K562 (cell line): ENCODE measurements around the gene THOC5. TPM values are rescaled to one million over a fixed set of nuclear protein-coding genes. Genes with fewer than 3 reads are reported as not detected.

Source experiments
- ADNP ChIP-seq: fragments of 200-800 bp; sonication (Bioruptor generic); IDR thresholded peaks from 2 replicates; pipeline ENCODE4 v1.6.1; 2016; ENCODE audit warnings: missing genetic modification characterization, missing compliant biosample characterization
- CBX5 ChIP-seq: IDR thresholded peaks from 2 replicates; pipeline ENCODE4 v1.6.1; 2014; ENCODE audit warnings: low read depth, borderline replicate concordance
- CREB5 ChIP-seq: fragments of 250-450 bp; sonication (Bioruptor Pico); IDR thresholded peaks from 2 replicates; pipeline ENCODE4 v1.5.0; 2020; ENCODE audit warnings: mild to moderate bottlenecking
- CREBBP ChIP-seq: IDR thresholded peaks from one replicate; pipeline ENCODE4 v1.6.1; 2012; ENCODE audit warnings: low read depth, mild to moderate bottlenecking, control low read depth, inconsistent platforms, low read length
- NFE2 ChIP-seq: IDR thresholded peaks from 2 replicates; pipeline ENCODE4 v1.6.1; 2014; ENCODE audit warnings: antibody characterized with exemption, low read depth
- SMARCA4 ChIP-seq: fragments of 450-650 bp; IDR thresholded peaks from 2 replicates; pipeline ENCODE4 v1.6.1; 2016
- SRSF9 ChIP-seq: fragments of 200-400 bp; formaldehyde crosslinking; IDR thresholded peaks from 2 replicates; pipeline ENCODE4 v1.6.1; 2017; ENCODE audit warnings: low read depth, low read length, borderline replicate concordance
- STAT6 ChIP-seq: sonication (generic); formaldehyde crosslinking; IDR thresholded peaks from 2 replicates; pipeline ENCODE4 v1.8.1; 2023; ENCODE audit warnings: mild to moderate bottlenecking, missing genetic modification reagents
- TAF15 ChIP-seq: fragments of 200-400 bp; formaldehyde crosslinking; IDR thresholded peaks from 2 replicates; pipeline ENCODE4 v1.6.1; 2017; ENCODE audit warnings: mild to moderate bottlenecking, low read depth, low read length, moderate library complexity
- TBL1XR1 ChIP-seq, 2 experiments: IDR thresholded peaks; 2 replicates each; pipeline ENCODE4 v1.6.1; 2012; ENCODE audit warnings: improper control_type of control experiment in 2 of 2, low read length in 2 of 2, mild to moderate bottlenecking in 1 of 2
- THRB ChIP-seq: fragments of 450-650 bp; formaldehyde crosslinking; conservative IDR thresholded peaks from 2 replicates; pipeline ENCODE4 v1.4.0; 2022; ENCODE audit warnings: mild to moderate bottlenecking, missing genetic modification characterization
- ZBTB12 ChIP-seq: fragments of 250-450 bp; sonication (Bioruptor Pico); IDR thresholded peaks from 2 replicates; pipeline ENCODE4 v1.4.0; 2020
- ZNF407 ChIP-seq: fragments of 450-650 bp; IDR thresholded peaks from 2 replicates; pipeline ENCODE4 v1.6.1; 2016; ENCODE audit warnings: low read depth
- polyA plus RNA-seq, 8 experiments: library from polyadenylated mRNA; depleted of rRNA in 4 of 8; stranded (reverse) in 5 of 8; unstranded in 3 of 8; fragments of >200 nt; fragmentation: Nextera tagmentation in 2 of 8; fragmentation: Illumina TruSeq in 1 of 8; extraction: Ambion mirVana in 2 of 8; extraction: Trizol in 1 of 8; gene quantifications; 2 replicates each; pipeline versions ENCODE4 v1.2.1 to v1.2.3, GENCODE V29; 2011 to 2014; ENCODE audit warnings: inconsistent platforms in 1 of 8, missing spikeins in 1 of 8
- total RNA-seq, 7 experiments: library from RNA; depleted of rRNA in 6 of 7; stranded (reverse); fragments of >200 nt in 6 of 7; fragmentation: Illumina TruSeq in 2 of 7; extraction: Trizol in 2 of 7; gene quantifications; 2 replicates each; pipeline versions ENCODE4 v1.2.1 to v1.2.3, GENCODE V29; 2011 to 2021; ENCODE audit warnings: low replicate concordance in 1 of 7

THOC5 gene
- total and polyA plus RNA-seq, 9 of the 15 experiments (the other 6 are each of a cell fraction or from before 2014, with no cell fraction given) = 45.3 to 96.5 (median 51.4) TPM

- TF ChIP-seq THRB (CRISPR knock-in tag) (no peak), ZBTB12 (CRISPR knock-in tag) (peak; percentile 67), STAT6 (CRISPR knock-in tag) (no peak), CREBBP (no peak), SRSF9 (no peak), TBL1XR1 (IDR thresholded peaks at IDR 0.05; ENCODE audit: low read length in 2 of 2) (no peak), CBX5 (no peak), ADNP (tag) (no peak), SMARCA4 (no peak), CREB5 (CRISPR knock-in tag) (no peak), ZNF407 (no peak), NFE2 (no peak), TAF15 (no peak)
Measured at GRCh38 chr22:29470159-29470855, 83.2 kb downstream of the THOC5 start (continued).
